K562 (cell line): Measurements from ENCODE around the gene CREB3L1. TPM values are rescaled to one million over a fixed set of nuclear protein-coding genes. Genes with fewer than 3 reads are reported as not detected.

Experiments used
- AFF1 ChIP-seq, 2 experiments: fragments of 450-650 bp; IDR thresholded peaks; 2 replicates each; pipeline ENCODE4 v1.6.1; 2018; ENCODE audit warnings: mild to moderate bottlenecking in 2 of 2, low read depth in 1 of 2; ENCODE audit not compliant: partially characterized antibody in 2 of 2
- FOXA3 ChIP-seq, 2 experiments: fragments of 450-650 bp in 1 of 2; sonication (generic) in 1 of 2; formaldehyde crosslinking; IDR thresholded peaks in 1 of 2; conservative IDR thresholded peaks in 1 of 2; 2 replicates each; pipeline versions ENCODE4 v1.4.0 to v1.8.0; 2020 to 2022; ENCODE audit warnings: mild to moderate bottlenecking in 2 of 2, missing genetic modification reagents in 1 of 2
- FOXO4 ChIP-seq: fragments of 450-650 bp; formaldehyde crosslinking; IDR thresholded peaks from 2 replicates; pipeline ENCODE4 v1.4.0; 2020; ENCODE audit warnings: mild to moderate bottlenecking, moderate library complexity
- FOXP1 ChIP-seq: sonication (generic); formaldehyde crosslinking; IDR thresholded peaks from 2 replicates; pipeline ENCODE4 v1.8.0; 2022; ENCODE audit warnings: mild to moderate bottlenecking, missing genetic modification reagents
- GTF2B ChIP-seq: IDR thresholded peaks from 2 replicates; pipeline ENCODE4 v1.6.1; 2011; ENCODE audit not compliant: insufficient read length; ENCODE audit errors: extremely low read depth
- LARP7 ChIP-seq: fragments of 450-650 bp; IDR thresholded peaks from 2 replicates; pipeline ENCODE4 v1.6.1; 2016
- MLX ChIP-seq, 2 experiments: fragments of 450-650 bp in 1 of 2; sonication (generic) in 1 of 2; formaldehyde crosslinking; conservative IDR thresholded peaks; 2 replicates each; pipeline versions ENCODE4 v1.4.0 to v1.8.1; 2020 to 2022; ENCODE audit warnings: mild to moderate bottlenecking in 1 of 2, missing genetic modification reagents in 1 of 2
- MXI1 ChIP-seq: IDR thresholded peaks from 2 replicates; pipeline ENCODE4 v1.6.1; 2011; ENCODE audit warnings: low read depth, mild to moderate bottlenecking, improper control_type of control experiment, low read length
- RBM14 ChIP-seq: fragments of 200-400 bp; formaldehyde crosslinking; IDR thresholded peaks from 2 replicates; pipeline ENCODE4 v1.6.1; 2018; ENCODE audit warnings: low read depth, mild to moderate bottlenecking, low read length, moderate library complexity, borderline replicate concordance; ENCODE audit not compliant: insufficient read depth
- RBM15 ChIP-seq: fragments of 200-400 bp; formaldehyde crosslinking; IDR thresholded peaks from 2 replicates; pipeline ENCODE4 v1.6.1; 2018; ENCODE audit warnings: mild to moderate bottlenecking, low read length, moderate library complexity; ENCODE audit not compliant: insufficient read depth
- SRSF1 ChIP-seq: fragments of 200-400 bp; formaldehyde crosslinking; IDR thresholded peaks from 2 replicates; pipeline ENCODE4 v1.6.1; 2017; ENCODE audit warnings: mild to moderate bottlenecking, low read depth, low read length, moderate library complexity
- TAF15 ChIP-seq: fragments of 200-400 bp; formaldehyde crosslinking; IDR thresholded peaks from 2 replicates; pipeline ENCODE4 v1.6.1; 2017; ENCODE audit warnings: mild to moderate bottlenecking, low read depth, low read length, moderate library complexity
- THAP7 ChIP-seq: fragments of 250-450 bp; sonication (Bioruptor Pico); IDR thresholded peaks from 2 replicates; pipeline ENCODE4 v1.5.0; 2021
- TSC22D4 ChIP-seq: fragments of 450-650 bp; IDR thresholded peaks from 2 replicates; pipeline ENCODE4 v1.6.1; 2016; ENCODE audit warnings: missing genetic modification characterization, missing biosample characterization, control low read depth
- ZNF586 ChIP-seq: fragments of 450-650 bp; formaldehyde crosslinking; conservative IDR thresholded peaks from 2 replicates; pipeline ENCODE4 v1.4.0; 2020; ENCODE audit warnings: mild to moderate bottlenecking, moderate library complexity
- ZNF589 ChIP-seq: fragments of 200-800 bp; sonication (Bioruptor generic); IDR thresholded peaks from 2 replicates; pipeline ENCODE4 v1.6.1; 2016; ENCODE audit warnings: low read depth, missing genetic modification characterization, missing compliant biosample characterization
- ZNF766 ChIP-seq: fragments of 200-800 bp; sonication (Bioruptor generic); conservative IDR thresholded peaks from 2 replicates; pipeline ENCODE4 v1.6.1; 2016; ENCODE audit warnings: missing genetic modification characterization, missing compliant biosample characterization
- ZNF785 ChIP-seq: fragments of 250-450 bp; sonication (Bioruptor Pico); IDR thresholded peaks from 2 replicates; pipeline ENCODE4 v1.4.0; 2020; ENCODE audit warnings: mild to moderate bottlenecking
- polyA plus RNA-seq, 8 experiments: library from polyadenylated mRNA; depleted of rRNA in 4 of 8; stranded (reverse) in 5 of 8; unstranded in 3 of 8; fragments of >200 nt; fragmentation: Nextera tagmentation in 2 of 8; fragmentation: Illumina TruSeq in 1 of 8; extraction: Ambion mirVana in 2 of 8; extraction: Trizol in 1 of 8; gene quantifications; 2 replicates each; pipeline versions ENCODE4 v1.2.1 to v1.2.3, GENCODE V29; 2011 to 2014; ENCODE audit warnings: inconsistent platforms in 1 of 8, missing spikeins in 1 of 8
- total RNA-seq, 7 experiments: library from RNA; depleted of rRNA in 6 of 7; stranded (reverse); fragments of >200 nt in 6 of 7; fragmentation: Illumina TruSeq in 2 of 7; extraction: Trizol in 2 of 7; gene quantifications; 2 replicates each; pipeline versions ENCODE4 v1.2.1 to v1.2.3, GENCODE V29; 2011 to 2021; ENCODE audit warnings: low replicate concordance in 1 of 7
- TF ChIP-seq, protein P1 (sequence below): fragments of 250-450 bp; sonication (Bioruptor Pico); IDR thresholded peaks from 2 replicates; pipeline ENCODE4 v1.8.0; 2021; ENCODE audit warnings: moderate library complexity, mild to moderate bottlenecking, inconsistent platforms

The CREB3L1 gene
- total and polyA plus RNA-seq, 9 of the 15 experiments (the other 6 are each of a cell fraction or from before 2014, with no cell fraction given), result 1.2 to 27.6 (median 3.7) TPM

- TF ChIP-seq THAP7 (CRISPR knock-in tag) (no peak), AFF1 (IDR thresholded peaks at IDR 0.05; ENCODE audit: low read depth in 1 of 2, partially characterized antibody in 2 of 2) (peak in 1 of 2 experiments; percentile 48), MLX (CRISPR knock-in tag; conservative IDR thresholded peaks at IDR 0.05) (no peak), FOXO4 (CRISPR knock-in tag) (no peak), ZNF785 (CRISPR knock-in tag) (no peak), SRSF1 (no peak), GTF2B (no peak), ZNF766 (CRISPR knock-in tag) (no peak), RBM14 (no peak), TAF15 (no peak), ZNF586 (CRISPR knock-in tag) (no peak), RBM15 (no peak), MXI1 (no peak), TSC22D4 (no peak), LARP7 (no peak), ZNF589 (no peak), FOXP1 (CRISPR knock-in tag) (no peak), FOXA3 (CRISPR knock-in tag; conservative IDR thresholded peaks at IDR 0.05 in 1 of 2, IDR thresholded peaks at IDR 0.05 in 1 of 2) (no peak)
- TF ChIP-seq, protein P1, sequence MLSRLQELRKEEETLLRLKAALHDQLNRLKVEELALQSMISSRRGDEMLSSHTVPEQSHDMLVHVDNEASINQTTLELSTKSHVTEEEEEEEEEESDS (CRISPR knock-in tag), result no peak
Observed at GRCh38 chr11:46296528-46297448, 19.3 kb downstream of the CREB3L1 start (continued).
